CD4-positive, alpha-beta T cell treated with Interferon gamma for 1 hour (primary cell): ENCODE data around the gene MAPRE3.
"Not testable (repeated sequence)": the region's sequence is repeated elsewhere in the genome, so short reads cannot be mapped to it uniquely, and the experiment has no call there.

Experiments used
- DNase-seq: peaks from one replicate; pipeline ENCODE4 v3.0.0-alpha.2; 2020

MAPRE3 gene

DNA sequence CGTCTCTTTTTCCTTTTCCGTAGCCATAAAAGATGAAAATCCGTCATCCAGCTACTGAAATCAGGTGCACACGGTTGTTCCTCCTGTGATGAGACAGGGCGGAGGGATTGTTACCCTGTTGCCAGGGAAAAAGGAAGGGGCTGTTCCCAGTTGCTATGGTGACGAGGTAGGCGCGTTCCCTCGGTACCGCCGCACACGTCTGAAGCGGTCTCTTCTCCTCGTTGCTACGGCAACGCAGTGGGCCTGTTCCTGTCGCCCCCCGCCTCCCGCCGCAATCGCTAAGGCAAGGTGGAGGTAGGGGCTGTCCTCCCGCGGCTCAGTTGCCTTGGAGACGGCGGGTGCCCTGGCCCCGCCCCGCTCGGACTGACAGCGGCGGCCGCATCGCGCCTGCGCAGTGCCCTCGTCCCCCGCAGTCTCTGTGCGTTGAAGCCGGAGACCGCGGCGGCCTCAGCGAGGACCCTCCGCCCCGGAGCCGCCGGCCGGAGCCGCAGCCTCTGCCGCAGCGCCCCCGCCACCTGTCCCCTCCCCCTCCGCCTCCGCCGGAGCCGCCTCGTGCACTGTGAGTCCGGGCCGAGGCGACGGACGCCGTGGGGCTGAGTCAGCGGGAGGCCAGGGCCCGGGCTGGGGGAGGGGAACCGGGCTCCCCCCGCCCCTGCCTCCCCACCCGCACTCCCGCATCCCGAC lies at the start of gene MAPRE3:
Gene MAPRE3, plus strand, starts transcription at position 394 of the 684 bp plus-strand sequence. CDS start 51,582 bp downstream, outside the sequence.
- peak; percentile 89 for DNase-seq

DNA sequence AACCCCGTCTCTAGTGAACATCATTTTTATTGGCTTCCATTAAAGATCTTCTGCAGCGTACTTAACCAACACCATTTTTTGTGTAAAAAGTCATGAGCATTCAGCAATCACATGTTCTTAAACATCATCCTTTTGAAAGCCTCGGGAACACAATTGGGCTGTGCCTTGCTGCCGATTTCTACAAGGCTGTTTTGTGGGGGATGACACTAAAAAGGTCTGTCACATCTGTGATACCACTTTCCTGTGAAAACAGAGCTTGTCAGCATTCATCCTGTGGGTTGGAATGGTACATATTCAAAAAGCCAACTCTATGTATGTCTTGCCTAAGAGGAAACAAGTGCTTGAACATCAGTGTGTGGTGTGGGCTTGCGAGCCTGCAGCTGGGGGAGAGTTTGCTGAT lies 49.1 kb upstream of the MAPRE3 start:
- no peak for DNase-seq

DNA sequence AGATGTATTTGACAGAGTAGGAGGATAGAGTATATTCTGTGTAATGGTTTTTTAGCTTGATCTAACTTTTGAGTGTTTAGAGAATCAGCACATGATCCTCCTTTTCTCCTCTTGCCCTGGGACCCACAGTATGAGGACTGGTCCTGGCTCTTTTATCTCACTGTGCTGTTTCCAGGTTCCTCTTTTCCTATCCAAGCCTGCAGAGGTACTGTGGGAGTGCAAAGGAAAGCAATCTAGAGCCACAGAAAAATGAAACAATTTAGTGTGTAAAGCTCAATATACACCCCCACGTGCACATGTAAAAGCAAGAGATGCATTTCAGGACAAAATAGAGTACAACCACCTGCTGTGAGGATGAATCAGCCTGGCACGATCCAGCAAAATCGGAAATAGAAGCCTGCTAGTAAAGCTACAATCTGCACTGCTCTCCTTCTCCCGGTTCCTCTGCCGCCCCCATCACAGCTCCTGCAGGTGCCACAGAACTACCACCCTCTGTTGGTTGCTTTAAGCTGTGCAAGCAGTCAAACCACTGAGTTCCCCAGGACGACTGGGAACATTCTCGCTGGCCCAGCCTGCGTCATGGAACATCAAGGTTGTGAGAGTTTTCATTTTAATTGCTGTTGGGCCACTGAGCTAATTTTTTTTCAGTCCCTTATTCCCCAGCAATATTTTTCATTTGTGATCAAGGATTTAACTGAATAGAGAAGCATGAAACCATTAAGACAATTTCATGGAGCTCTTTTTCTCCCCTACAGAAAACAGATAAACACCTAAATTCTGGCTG lies 47.8 kb upstream of the MAPRE3 start:
- peak; percentile 18 for DNase-seq

DNA sequence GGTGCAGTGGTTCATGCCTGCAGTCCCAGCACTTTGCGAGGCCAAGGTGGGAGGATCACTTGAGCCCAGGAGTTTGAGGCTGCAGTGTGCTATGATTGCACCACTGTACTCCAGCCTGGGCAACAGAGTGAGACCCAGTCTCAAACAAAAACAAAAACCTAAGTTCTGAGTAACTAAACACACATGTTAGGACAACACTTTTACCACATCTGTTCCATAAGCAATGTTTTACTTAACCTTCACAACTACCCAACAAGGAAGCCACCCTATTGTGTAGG lies 47.3 kb upstream of the MAPRE3 start:
- not testable (repeated sequence) for DNase-seq

DNA sequence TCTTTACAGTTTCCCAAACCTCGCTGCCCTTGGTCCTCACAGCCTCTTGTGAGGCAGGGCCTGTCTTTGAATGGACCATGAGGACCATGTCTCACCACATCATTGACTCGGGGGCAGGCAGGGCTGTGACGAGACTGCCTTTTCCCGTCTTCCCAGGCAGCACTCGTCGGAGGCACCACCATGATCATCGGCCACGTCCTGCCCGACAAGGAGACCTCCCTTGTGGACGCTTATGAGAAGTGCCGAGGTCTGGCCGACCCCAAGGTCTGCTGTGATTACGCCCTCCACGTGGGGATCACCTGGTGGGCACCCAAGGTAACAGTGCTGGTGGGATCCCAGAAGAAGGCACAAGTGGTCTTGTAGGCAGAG lies 45.7 kb upstream of the MAPRE3 start:
- no peak for DNase-seq

DNA sequence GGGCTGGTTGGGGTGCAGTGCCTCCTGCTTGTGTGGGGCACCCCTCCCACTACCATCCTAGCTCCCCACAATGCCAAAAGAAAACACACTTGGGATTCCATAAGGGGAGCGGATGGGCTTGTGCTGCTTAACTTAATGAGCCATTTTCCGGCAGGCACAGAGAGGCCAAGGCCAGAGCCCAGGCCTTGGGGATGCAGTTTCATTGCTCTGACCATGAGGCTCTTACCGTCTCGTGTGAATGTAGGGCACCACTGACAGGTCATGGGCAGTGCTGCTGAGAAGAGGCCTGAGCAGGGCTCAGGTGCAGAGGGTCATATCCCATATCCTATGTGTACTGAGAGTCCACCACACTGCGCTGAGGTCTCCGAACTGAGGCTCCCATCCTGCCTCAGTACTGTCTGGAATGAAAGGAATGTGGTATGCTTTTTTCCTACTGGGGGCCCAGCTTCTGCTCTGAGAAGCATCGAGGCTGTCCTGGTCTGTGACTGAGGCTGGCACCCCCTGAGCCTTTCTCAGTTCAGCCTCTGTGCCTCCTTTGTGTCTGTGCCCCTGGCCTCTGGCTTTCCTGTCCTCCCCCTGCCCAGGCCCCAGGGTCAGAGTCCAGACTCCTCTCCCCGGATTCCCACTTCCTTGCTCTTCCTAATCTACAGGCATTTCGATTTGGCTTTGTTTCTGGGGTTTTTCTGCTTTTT lies 45.2 kb upstream of the MAPRE3 start:
- DNase-seq = no peak

DNA sequence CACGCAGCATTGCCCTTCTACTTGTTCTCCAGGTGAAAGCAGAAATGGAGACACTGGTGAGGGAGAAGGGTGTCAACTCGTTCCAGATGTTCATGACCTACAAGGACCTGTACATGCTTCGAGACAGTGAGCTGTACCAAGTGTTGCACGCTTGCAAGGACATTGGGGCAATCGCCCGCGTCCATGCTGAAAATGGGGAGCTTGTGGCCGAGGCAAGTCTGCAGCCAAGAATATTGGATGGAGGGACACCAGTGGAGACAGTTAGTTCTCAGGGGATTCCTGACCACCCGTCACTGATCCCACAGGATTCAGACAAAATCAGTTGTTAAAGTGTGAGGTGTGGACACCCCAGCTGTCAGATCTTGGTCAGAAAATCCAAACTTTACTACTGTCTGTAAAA lies 43.2 kb upstream of the MAPRE3 start:
- DNase-seq = no peak

DNA sequence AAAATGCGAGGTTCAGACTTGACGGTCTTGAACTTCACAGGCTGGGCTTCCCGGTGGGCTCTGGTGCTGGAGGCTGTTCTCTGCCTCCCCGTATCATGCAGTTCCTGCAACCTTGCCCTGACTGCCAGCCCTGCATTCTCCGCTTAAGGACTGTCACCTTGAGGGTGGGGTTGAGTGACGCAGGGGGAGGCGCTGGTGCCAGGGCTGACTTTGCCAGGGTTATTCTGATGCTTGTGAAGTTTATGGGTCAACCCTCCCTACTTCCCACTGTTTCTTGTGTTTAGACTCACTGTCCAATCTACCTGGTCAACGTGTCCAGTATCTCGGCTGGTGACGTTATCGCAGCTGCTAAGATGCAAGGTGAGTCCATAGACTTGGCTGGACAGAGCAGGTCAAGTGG lies 37.5 kb upstream of the MAPRE3 start:
- no peak for DNase-seq

DNA sequence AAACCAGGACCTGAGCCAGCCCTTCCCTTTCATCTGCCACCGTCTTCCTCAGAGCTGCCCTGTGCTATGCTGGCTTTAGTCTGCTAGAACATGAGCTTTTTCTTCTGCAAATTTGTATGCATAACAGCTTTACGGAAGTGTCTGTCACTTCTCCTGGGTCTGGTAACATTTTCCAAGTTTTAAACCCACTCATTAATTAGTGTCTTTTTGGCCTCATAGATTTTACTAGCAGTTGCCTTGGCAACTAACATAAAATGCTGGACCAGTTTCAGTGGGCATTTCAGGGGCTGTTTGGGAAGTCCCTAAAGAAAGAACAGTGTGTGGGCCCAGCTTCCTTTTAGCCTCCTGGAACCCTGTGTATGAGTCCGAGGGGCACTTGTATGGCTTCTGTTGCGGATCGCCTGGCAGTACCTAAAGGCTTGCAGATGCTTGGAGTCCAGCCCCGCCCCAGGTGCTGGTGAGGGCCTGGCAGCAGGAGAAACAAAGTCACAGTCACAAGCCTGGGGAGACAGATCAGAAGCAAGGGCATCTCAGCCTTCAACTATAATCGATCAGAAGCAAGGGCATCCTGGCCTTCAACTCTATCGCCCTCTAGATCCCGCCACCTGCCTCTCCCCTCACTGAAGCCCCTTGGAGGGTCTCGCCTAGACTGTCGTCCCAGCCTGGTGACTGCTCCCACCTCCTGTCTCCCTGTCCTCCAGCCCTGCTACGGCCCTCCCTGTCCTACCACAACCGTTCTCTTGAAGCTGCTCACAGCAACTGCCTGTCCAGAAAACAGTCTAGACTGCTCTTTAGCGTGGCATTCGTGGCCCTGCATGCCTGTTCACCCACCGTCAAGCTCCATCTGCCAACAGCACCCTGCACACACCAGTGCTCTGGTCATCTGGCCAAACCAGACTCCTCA lies 36.8 kb upstream of the MAPRE3 start:
- no peak for DNase-seq

DNA sequence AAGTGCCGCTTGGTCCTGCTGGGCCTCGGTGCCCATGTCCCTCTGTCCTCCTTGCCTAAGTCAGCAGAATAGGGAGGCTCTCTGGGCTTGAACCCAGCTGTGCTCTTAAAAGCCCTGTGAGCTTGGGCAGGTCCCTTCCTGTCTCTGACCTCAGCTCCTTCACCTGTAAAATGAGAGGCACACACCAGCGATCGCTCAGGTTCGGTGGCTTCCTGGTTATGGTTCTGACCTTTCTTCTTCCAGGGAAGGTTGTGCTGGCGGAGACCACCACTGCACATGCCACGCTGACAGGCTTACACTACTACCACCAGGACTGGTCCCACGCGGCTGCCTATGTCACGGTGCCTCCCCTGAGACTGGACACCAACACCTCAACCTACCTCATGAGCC lies 36.1 kb upstream of the MAPRE3 start:
- no peak for DNase-seq

DNA sequence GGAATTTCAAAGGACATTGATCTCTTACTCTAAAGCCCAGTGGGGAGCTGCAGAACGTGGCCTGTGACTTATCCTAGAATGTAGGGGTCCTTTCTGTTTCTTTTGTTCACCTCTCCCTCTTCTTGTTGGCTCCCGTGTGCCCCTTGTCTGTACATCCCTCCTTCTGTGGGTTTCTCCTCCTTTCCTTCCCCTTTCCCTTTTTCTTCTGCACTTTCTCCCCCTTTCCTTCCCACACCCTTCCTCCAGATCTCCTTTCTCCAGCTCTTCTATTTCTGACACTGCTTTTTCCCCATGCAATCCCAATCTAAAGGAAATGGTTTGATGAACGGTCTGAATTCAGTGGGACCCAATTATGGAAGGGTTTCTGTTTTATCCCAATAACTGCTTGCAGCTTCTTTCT lies 35.5 kb upstream of the MAPRE3 start:
- DNase-seq = no peak

DNA sequence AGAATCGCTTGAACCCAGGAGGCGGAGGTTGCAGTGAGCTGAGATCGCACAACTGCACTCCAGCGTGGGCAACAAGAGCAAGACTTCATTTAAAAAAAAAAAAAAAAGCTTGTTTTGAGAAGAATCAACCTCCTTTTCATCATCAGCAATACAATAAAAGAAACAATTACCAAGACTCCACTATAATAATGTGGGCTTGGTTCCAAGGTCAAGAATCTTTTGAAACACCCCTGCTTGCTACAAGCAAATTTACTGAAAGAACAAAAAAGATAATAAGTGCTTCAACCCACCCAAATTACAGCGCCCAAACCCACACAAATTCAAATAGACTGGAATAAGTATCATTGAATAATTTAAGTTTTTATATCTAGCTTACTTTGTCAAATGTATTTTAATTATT lies 33.6 kb upstream of the MAPRE3 start:
- DNase-seq = no peak

DNA sequence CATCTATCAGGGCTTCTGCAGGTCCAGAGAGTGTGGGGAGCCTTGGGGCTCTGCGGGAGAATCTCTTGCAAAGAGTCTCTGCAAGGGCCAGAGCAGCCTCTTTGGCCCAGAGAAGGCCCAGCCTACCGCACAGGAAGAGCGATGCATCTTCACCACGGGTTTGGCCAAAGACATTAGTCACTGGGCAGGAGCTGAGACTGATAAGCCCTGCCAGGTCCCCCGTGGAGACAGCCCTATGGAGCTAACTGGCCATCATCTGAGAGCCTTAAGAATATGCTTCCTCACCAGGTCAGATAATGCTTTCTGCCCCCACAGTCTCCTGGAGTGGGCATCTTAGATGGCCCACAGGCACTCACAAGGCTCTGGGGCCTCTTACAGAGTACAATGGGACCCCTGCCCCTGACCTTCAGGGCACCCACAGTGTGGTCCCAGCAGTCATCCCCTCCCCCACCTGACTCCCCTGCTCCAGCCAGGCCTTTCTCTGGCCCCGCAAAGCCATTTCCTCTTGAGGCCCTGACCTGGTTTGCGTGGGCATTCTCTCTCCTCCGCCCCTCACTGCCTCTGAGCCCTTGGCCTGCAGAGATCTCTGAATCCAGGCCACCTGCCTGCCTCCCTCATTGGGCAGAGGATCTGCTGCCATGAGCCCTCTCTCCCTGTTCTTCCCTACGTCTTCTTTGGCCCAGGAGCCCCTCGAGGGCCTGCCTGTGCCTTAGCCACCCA lies 31.9 kb upstream of the MAPRE3 start:
- no peak for DNase-seq

DNA sequence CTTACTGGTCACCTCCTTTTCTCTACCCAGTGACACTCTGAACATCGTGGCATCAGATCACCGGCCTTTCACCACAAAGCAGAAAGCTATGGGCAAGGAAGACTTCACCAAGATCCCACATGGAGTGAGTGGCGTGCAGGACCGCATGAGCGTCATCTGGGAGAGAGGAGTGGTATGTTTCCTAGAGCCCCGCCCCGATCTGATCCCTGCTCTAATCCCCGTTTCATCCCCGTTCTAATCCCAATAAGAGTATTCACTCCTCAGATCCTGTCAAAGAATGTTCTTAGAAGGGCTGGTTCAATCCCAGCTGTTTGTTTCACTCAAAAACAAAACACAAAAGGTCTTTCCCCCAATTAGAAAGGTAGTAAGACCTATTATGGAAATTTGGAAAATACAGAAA lies 30.4 kb upstream of the MAPRE3 start:
- DNase-seq = no peak

DNA sequence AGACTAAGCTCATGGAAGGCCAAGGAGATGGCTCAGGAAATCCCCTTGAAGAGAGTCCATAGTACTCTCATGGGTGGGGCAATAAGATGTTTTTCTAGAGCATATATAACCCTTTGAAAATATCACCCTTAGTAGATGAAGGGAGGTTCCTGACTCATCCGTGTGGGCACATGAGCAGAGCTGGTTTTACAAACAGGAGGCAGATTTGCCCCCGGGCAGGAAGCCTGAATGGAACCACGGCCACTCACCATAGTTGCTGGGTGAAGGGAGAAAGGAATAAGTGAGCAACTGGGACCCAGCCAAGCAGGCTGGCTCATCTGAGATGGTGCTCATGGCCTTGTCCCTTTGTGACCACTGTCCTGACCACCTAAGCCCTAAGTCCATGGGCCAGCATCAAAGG lies 29.0 kb upstream of the MAPRE3 start:
- no peak for DNase-seq

DNA sequence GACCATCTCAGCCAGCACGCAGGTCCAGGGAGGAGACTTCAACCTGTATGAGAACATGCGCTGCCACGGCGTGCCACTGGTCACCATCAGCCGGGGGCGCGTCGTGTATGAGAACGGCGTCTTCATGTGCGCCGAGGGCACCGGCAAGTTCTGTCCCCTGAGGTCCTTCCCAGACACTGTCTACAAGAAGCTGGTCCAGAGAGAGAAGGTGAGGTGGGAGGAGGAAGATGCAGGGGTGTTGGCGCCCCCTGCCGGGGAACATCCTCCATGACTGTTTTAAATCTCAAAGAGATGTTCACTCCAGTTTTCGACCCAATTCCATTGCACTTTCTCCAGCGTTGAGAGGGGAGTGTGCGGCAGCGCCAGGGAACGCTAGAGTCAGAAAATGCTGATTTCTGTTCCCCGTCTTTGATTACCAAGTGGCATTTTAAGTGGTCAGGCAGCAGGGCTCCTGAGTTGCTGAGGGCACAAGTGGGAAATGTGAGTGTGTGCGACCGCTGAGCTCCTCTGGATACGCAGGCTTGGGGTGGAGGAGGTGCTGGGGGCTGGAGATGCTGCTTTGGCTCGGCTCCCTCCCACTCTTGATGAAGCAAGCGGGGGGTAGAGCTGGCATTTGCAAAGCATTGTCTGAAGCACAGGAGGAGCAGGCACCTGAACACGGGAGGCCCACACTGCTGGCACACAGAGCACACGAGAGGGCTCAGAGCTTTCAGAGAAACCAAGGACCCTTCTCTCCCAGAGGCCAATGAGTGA lies 27.7 kb upstream of the MAPRE3 start:
- peak; percentile 41 for DNase-seq

DNA sequence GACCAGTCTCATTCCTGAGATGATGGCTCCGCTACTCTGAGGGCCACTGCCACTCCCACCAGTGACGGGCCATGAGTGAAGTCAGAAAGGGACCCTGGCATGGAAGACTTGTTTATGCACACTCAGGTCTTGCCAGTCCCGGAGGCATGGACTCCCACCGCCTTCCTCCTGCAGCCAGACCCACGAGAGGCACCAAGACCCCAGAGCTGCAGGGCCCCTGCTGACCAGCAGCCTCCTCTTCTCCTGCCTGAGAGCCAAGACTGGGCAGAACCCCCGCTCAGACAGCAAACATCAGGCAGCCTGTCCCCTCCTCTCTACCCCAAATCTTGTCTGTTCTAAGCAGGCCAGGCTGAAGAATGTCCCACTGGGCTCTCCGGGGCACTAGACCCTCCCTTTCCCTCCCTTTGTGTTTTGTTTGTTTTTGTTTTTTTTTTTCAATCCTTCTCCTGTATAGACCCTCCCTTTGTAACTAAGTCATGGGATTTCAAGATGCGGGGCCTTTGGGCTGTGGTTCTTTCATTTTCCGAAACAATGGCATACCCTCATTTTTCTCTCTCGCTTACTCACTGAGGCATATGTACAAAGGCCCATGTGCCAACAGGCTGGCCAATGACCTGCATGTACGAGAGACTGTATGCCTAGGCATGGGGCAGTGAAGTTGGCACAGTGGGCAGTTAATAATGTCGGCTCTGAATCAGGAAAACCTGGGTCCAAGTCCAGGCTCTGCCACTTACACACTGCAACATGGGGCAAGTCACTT lies 24.3 kb upstream of the MAPRE3 start:
- DNase-seq = no peak

DNA sequence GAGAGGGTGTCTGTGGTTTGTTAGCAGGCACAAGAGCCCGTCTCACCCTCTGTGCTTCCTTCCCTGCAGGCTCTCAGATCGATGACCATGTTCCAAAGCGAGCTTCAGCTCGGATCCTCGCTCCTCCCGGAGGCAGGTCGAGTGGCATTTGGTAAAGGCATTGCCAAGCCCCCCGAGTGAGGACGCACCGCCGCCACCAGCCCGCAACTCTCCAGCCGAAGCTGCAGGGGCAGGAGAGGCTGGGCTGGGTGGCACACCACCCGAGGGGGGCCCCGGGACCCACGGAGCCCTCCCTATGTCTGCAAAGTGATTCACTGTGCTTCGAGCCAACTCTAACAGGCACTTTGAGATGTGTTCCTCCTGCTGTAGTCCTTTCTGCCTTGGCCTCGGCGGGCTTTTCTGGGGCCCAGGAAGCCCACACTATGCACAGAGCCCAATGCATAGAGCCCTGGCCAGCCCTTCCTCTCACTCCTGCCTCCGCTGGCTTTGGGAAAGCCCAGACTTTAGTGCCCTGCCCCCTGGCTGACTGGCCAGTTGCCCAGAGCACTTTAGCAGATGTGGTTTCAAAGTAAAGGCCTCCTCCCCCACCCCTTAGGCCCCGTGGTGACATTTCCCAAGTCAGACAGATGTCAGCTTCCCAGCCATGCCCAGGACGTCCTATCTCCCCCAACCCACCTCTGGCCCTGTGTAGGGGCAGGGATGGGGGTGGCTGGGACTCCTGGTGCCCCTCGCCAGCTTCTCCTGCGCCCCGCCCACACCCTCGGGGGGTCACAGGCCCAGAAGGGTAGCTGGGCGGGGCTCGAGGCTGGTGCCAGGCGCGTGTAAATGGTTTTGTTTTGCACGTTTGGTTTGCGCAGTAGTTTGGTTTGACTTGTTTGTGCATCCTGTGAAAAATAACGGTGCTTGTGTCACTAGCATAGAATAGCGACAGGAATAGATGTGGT lies 23.3 kb upstream of the MAPRE3 start:
- no peak for DNase-seq

DNA sequence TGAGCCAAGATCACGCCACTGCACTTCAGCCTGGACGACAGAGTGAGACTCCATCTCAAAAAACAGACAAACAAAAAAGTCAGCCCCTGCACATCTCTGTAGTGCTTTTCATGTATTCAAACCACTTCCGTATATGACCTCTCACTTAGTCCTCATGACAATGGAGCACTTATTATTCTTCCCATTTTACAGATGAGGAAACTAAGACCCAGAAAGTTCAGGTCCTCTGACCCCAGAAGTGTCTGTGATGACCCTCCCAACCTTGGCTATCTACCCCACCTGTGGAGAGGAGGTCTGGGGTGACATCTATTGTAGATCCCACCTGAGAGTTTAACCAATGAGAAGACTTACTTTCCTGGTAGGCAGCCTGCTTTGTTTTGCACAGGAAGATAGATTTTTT lies 21.6 kb upstream of the MAPRE3 start:
- DNase-seq = no peak

DNA sequence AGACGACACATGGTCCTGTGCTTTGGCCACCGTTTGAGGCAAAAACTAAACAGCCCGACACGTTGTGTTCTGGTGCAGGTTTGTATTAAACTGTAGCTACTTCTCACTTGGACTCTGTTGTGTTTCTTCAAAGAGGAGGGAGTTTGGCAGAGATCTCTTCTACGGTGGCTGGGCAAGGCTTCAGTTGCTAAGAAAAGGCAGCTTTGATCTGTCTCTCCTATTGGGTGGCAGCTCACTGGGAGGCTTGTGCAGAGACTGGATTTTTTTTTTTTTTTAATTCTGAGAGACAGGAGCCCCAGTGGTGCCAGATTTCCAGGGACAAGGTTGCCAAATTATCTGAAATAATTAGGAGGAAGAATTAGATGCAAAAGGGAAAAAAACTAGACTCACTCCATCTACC lies 20.2 kb upstream of the MAPRE3 start:
- DNase-seq = no peak
